KOPT-K1 (cell line): ENCODE measurements around the gene FASTKD2.
A peak's percentile ranks its signal among the peaks of the same experiment; 100 is the strongest.

Source experiments
- H3K27ac ChIP-seq: fragments of 200-600 bp; sonication (generic); 2 replicates; pipeline ENCODE4 v1.5.1; 2016; ENCODE audit warnings: antibody characterized with exemption, mild to moderate bottlenecking, low read depth, low read length; ENCODE audit not compliant: poor library complexity, severe bottlenecking
- H3K36me3 ChIP-seq: fragments of 200-600 bp; sonication (generic); 2 replicates; pipeline ENCODE4 v1.5.1; 2017; ENCODE audit warnings: antibody characterized with exemption, mild to moderate bottlenecking, low read length, moderate library complexity; ENCODE audit not compliant: insufficient read depth
- H3K9me3 ChIP-seq: fragments of 200-600 bp; sonication (generic); 2 replicates; pipeline ENCODE4 v1.5.1; 2017; ENCODE audit warnings: antibody characterized with exemption, low read length, mild to moderate bottlenecking; ENCODE audit not compliant: insufficient read depth, poor library complexity, severe bottlenecking

The FASTKD2 gene

DNA sequence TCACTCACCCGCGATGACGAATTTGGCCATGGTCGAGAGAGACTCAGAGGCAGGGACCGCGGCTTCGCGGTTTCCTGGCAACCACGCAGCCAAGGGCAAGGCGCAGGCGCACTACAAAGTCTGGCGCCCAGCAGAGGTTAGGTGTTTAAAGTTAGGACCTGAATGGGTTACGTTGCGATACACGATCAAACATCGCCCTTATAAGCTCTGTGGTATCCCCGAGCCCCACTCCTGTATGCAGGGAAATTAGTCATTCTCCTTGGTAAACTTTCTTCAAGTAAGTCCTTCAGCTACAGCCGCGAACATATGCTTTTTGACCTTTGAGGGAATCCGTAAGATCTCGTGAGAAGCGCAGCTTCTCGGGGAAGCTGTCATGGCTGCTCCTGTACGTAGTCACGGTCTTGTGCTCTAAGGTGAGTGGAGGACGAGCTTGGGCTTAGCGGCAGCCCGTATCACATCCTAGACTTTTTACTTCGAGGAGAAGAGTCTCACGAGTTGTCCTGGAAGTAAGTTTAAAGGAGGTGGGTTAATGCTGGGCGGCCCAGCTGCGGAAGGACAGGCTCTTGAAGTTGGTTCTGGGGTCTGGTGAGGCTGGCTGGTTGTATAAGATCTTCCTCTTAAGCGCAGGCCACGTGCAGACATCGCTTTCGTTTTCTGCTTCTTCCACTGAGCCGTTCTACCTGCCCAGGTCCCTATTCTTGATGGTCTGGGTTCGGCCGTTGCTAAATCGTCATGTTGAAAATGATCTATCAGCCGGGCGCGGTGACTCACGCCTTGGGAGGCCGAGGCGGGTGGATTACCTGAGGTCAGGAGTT lies at the start of gene FASTKD2, which contains the start of gene MDH1B:
Gene FASTKD2 (plus strand): TSS at position 365 of the 815 bp plus-strand sequence. CDS start 1,088 bp downstream, outside the sequence.
Gene MDH1B (minus strand): TSS at position 87 of the 815 bp plus-strand sequence. CDS start 57 bp downstream, at position 30.
- H3K36me3 ChIP-seq, result peaks cover 36% of the 10 kb centered on the region
- H3K9me3 ChIP-seq, result no peaks in the 10 kb centered on the region
- peak within 1 kb of the TSS; percentile 79 for H3K27ac ChIP-seq

DNA sequence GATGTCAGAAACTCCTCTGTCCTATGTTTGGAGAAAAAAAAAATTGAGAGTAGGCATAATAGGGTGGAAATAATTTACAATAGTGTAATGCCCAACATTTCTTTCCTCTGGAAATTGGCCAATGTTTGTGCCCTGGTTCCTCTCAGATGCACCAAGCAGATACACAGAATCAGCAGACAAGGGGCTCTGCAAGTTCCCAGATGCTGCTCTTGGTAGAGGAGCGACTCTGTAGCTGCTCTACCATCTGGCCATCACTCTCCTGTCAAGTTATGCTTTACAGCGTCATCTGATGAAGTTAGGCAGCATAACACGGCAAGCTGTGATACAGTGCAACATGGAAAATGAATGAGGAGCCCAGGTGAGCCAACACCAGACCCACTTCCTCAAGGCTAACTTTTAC lies 48.8 kb upstream of the FASTKD2 start:
- Histone ChIP-seq H3K27ac (no peak overlapping the region), H3K9me3 (no peaks in the 10 kb centered on the region), H3K36me3 (no peaks in the 10 kb centered on the region)

DNA sequence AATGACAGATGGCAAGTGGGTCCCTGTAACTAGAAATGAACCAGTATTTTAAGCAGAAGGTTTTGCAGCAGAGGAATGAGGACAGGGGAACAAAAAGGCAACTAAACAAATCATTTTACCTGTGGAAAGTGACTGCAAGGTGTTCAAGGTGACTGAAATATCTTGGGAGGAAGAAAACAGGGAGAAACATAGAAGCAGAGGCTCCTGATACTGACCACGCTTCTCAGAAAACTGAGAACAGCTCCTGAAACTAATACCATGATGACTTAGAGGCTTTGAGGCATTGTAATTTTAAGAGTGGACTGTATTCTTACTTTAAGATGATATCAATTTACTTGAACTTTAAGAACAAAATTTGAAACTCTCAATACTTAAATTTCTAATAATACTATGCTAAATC lies 47.1 kb upstream of the FASTKD2 start, which contains the start of gene DYTN:
Gene DYTN (minus strand): TSS at position 101 of the 400 bp plus-strand sequence. CDS start 117 bp downstream, outside the sequence.
- no peak within 1 kb of the TSS for H3K27ac ChIP-seq
- H3K36me3 ChIP-seq, result no peaks in the 10 kb centered on the region
- no peaks in the 10 kb centered on the region for H3K9me3 ChIP-seq

DNA sequence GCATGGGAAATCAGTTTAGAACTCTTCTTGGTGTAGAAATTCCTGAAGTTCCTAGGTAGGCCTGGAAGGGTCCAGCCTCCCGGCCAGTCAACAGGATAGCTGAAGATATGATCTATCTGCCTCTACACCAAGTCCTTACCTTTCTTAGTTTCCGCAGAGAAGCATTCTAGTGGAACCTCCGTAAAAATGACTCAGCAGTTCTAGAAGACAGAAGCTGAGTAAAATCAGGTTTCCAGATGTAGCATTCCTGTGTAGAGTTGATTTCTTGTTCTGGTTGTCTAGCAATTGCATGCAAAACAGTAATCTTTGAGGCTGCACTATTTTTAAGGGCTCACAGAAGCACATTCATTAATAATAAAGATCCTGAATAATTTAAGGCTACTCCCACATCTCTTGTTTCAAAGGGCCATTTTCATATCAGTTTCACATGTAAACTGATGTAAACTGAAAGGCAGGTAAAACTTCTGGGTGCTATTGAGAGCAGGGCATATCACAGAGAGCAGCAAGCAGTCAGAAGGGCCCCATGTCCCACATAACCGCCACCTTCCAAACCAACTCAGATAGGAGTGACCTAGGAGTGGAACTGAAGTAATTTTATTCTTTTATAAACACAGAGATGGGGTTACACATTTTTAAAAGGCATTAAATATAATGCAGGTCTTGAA lies 44.0 kb upstream of the FASTKD2 start:
- H3K27ac ChIP-seq, result no peak overlapping the region
- H3K9me3 ChIP-seq, result no peaks in the 10 kb centered on the region
- no peaks in the 10 kb centered on the region for H3K36me3 ChIP-seq

DNA sequence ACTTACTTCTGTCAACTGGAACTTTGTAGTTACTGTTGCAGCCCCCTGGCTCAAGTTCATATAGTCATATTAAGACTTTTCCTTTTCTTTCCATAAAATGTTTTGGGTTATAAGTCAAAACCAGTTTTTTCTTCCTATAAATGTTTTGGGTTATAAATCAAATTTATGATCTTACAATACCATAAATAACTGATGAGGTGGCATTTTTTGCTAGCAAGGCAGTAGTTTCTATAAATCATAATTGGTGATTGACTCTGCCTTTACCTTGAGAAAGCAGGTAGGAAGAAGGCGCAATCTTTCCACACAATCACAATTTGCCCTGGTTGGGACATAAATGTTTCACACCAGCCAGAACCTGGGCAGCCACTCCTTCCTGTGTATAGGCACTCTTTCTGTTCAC lies 42.1 kb upstream of the FASTKD2 start:
- Histone ChIP-seq H3K9me3 (no peaks in the 10 kb centered on the region), H3K36me3 (no peaks in the 10 kb centered on the region), H3K27ac (no peak overlapping the region)

DNA sequence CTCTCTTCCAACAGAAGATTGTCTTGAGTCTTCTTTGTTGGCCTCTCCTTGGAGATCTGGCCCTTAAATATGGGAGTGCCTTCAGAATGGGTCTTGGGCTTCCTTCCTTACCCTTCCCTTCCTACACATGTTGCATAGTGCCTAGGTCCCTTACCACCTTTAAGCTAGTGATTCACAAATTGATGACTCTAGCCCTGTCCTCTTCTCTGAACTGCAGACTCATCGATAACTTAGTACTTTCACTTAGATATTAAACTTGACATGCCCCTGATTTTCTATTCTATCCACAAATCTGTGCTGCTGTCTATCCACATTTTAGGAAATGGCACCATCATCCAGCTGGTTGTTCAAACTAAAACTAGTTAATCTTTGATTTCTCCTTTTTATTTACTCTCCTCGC lies 38.1 kb upstream of the FASTKD2 start:
- H3K27ac ChIP-seq, result no peak overlapping the region
- no peaks in the 10 kb centered on the region for H3K9me3 ChIP-seq
- H3K36me3 ChIP-seq, result no peaks in the 10 kb centered on the region

DNA sequence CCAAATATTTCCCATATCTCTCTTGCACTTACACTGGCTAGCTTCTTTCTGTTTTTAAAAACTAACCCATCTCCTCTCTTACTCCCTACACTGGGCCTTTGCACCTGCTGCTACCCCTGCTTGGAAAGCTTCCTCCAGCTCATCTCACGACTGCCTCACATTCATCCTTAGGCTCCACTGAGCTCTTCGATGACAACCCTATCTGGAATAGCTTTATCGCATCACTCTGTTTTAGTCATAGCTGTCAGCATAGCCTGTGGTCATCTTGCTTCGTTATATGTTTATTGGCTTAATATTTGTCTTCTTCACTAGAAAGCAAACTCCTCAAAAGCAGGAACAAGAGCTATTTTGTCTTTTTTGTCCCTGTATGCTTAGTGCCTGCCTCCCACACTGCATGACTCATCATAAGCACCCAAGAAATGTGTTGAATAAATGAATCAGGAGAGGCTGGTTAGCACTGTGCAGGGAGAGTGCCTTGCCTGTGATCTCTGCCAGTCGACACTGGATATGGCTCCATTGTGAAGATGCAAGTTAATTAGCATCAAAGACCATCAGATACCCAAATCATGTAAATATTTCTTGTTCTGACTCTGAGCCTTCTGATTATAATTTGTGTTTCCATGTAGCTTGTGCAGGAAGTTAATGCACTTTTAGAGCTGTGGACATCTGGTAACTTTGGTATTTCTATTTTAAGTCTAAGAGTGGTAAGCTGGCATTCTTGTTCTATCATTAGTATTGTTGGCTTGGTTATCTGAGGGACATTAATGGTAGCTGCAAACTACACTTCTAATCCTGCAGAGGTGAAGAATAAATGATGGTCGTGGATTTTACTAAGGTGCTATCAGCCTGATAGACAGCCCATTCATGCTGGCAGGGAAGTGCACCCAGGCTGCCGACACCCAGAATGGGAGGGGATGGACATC lies 36.9 kb upstream of the FASTKD2 start:
- no peak overlapping the region for H3K27ac ChIP-seq
- no peaks in the 10 kb centered on the region for H3K36me3 ChIP-seq
- no peaks in the 10 kb centered on the region for H3K9me3 ChIP-seq

DNA sequence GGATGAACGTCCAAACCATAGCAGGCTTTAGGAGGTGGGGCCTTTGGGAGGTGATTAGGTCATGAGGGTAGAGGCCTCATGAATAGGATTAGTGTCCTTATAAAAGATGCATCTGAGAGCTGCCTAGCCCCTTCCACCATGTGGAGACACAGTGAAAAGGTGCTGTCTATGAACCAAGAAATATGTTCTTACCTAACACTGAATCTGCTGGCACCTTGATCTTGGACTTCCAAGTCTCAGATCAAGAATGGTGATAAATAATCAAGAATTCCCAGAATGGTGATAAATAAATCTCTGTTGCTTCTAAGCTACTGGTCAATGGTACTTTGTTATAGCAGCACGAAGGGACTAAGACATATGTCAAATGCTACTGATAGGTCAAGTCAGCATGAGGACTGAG lies 32.1 kb upstream of the FASTKD2 start:
- Histone ChIP-seq H3K9me3 (no peaks in the 10 kb centered on the region), H3K27ac (no peak overlapping the region), H3K36me3 (no peaks in the 10 kb centered on the region)

DNA sequence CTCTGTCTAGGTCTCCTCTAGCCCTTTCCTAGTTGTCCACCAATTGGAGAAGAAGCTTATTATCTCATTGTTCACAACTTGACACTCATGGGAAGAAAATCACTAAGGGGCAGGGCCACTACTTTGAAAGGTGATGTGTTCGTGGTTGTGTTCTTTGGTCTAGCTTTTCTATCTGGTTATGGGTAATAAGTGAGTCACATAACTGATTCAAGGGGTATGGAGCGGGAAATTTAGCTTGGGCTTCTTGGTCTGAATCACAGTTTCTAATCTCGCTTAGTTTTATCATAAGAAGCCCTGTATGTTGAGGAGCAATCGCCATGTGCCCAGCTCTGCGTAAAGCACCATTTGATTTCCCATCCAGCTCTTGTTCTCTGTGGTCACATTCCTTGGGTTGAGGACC lies 28.5 kb upstream of the FASTKD2 start:
- Histone ChIP-seq H3K27ac (no peak overlapping the region), H3K9me3 (no peaks in the 10 kb centered on the region), H3K36me3 (no peaks in the 10 kb centered on the region)

DNA sequence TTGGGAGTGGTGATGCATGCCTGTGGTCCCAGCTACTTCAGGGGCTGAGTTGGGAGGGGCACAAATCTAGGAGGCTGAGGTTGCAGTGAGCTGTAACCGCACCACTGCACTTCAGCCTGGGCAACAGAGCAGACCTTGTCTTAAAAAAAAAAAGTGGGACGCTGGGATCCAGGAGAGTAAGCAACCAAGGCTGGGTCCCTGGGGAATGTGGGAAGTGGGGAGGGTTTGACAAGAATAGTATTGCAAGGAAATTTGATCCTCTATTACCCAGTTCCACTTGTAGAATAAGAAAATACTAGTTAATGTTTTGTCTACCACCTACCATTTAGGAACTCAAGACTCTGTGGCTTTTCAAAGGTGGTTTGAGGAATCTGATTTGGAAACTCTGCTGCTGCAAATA lies 26.1 kb upstream of the FASTKD2 start:
- no peaks in the 10 kb centered on the region for H3K9me3 ChIP-seq
- H3K36me3 ChIP-seq, result no peaks in the 10 kb centered on the region
- H3K27ac ChIP-seq, result no peak overlapping the region

DNA sequence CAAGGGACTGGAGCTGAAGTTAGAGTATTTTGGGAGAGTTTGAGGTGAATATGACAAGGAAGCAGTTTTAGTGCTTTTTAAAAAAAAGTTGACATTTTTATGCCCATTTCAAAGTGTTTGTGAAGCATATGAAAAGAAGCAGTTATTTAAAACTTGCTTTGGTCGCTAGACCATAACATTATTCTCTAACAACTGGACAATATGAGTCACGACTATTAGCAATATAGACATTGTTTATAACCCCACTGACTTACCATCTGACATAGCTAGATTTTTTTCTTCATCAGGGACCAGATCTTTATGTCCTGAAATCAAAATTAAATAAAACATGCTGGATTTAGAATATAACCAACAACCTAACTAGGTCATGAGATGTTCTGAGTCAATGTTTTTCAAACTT lies 24.6 kb upstream of the FASTKD2 start:
- Histone ChIP-seq H3K36me3 (no peaks in the 10 kb centered on the region), H3K27ac (no peak overlapping the region), H3K9me3 (no peaks in the 10 kb centered on the region)

DNA sequence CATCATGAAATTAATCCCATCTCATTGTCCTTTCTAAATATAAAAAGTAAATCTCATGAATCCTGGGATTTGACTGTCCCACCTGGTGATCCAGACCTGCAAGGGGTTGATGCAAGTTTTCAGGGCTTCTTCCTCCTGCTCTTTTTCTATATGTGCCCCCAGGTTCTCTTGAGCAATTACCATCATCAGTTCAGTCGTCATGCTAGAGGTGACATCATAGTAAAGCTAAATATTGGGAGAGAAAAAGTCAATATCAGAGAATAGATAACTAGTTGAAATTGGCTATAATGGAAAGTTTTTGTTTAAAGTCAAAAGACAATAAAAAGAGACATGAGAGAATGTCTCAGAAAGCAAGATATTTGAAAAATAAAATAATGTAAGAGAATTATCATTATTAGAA lies 8.6 kb upstream of the FASTKD2 start:
- H3K36me3 ChIP-seq, result no peaks in the 10 kb centered on the region
- H3K27ac ChIP-seq, result no peak overlapping the region
- no peaks in the 10 kb centered on the region for H3K9me3 ChIP-seq

DNA sequence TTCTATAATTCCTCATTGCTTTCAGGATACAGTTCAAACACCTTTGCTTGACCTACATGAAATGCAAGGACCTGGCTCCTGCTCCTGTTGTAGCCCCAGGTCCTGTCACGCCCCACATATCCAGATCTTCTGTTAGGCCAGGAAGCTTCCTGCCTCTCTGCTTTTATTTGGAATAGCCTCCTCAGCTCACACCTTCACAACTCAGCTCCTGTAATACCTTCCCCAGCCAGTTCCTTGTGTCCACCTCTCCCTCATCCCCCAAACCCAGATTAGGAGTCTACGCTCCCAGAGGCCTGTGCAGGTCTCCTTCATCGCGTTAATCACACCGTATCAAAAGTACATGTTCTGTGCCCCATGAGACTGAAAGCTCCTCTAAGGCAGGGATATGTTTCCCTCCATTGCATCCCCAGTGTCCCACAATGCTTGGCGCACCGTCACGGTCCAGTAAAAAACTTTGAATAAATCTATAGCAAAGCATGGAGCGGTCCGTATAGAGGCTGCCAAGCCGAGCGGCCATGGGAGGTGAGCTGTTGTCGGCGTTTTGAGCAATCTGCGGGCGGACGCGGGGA lies 649 bp upstream of the FASTKD2 start:
- peak overlapping the region; percentile 79 for H3K27ac ChIP-seq
- H3K36me3 ChIP-seq, result peaks cover 29% of the 10 kb centered on the region
- H3K9me3 ChIP-seq, result no peaks in the 10 kb centered on the region

DNA sequence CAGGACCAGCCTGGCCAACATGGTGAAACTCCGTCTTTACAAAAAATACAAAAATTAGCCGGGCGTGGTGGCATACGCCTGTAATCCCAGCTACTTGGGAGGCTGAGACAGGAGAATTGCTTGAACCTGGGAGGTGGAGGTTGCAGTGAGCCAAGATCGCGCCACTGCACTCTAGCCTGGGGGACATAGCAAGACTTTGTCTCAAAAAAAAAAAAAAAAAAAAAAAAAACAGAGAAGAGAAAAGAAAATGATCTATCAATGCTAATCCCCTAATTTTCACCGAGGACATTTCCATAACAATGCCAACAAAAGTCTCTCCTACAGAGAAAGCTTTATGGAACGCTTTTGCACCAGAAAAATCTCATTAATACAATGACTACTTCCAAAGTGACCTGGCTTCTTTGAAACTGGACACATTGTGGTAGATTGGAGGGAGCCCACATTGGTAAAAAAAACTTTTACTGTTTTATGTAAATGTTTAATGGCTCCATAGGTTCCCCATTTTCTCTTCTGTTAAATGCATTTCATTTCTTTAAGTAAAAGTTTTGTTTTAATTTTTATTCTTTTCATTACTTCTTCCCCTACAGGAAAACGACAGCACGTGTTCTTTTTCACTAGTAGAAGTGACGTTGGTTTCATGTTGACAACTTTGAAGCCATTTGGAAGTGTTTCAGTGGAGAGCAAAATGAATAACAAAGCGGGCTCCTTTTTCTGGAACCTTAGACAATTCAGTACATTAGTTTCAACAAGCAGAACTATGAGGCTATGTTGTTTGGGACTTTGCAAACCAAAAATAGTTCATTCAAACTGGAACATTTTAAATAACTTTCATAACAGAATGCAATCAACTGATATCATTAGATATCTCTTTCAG lies 888 bp downstream of the FASTKD2 start:
- Histone ChIP-seq H3K9me3 (no peaks in the 10 kb centered on the region), H3K27ac (peak overlapping the region; percentile 79), H3K36me3 (peaks cover 44% of the 10 kb centered on the region)
